HG03469 (cell line): ENCODE measurements around the gene CHRD.
"Not testable (repeated sequence)": the region's sequence is repeated elsewhere in the genome, so short reads cannot be mapped to it uniquely, and the experiment has no call there.

Source experiments
- ATAC-seq: cut with Tn5 transposase; IDR thresholded peaks from one replicate; pipeline ENCODE4 v1.9.1; 2021; ENCODE audit warnings: mild to moderate bottlenecking, moderate library complexity, moderate number of reproducible peaks; ENCODE audit not compliant: unreplicated experiment

The CHRD gene

DNA sequence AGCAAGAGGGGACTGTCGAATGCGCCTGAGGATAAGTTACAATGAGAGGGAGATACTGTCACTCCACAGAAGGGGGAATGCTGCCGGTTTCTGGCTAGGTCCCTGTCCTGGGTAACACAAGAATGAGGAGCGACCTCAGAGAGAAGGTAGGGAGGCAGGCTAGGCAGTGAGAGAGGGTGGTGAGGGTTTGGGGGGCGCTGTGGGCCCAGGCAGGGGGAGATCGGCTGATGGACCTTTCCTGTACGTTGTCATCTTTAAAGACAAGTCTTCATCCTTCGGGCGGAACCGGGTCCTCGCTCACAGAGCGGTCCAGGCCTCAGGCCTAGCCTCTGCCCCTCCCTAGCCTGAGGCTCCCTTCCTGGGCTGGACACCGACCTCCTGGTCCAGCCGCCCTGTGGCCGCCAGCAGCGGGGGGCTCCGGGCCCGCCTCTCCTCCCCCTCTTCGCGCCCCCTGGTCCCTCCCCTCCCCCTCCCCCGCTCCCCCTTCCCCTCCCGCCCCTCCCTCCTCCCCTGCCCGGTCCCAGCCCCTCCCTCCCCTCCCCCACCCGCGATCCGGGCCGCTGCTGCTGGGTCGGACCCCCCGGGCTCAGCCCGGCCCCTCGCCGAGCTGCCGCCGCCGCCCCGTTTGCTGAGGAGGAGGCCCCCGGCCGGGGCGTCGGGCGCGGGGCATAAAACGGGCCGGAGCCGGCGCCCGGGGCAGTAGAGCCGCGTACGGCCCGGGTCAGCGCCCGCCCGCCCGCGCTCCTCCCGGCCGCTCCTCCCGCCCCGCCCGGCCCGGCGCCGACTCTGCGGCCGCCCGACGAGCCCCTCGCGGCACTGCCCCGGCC, at the start of gene CHRD:
Gene CHRD (plus strand): TSS at position 697 of the 827 bp plus-strand sequence. CDS start 265 bp downstream, outside the sequence.
- ATAC-seq, result no peak

DNA sequence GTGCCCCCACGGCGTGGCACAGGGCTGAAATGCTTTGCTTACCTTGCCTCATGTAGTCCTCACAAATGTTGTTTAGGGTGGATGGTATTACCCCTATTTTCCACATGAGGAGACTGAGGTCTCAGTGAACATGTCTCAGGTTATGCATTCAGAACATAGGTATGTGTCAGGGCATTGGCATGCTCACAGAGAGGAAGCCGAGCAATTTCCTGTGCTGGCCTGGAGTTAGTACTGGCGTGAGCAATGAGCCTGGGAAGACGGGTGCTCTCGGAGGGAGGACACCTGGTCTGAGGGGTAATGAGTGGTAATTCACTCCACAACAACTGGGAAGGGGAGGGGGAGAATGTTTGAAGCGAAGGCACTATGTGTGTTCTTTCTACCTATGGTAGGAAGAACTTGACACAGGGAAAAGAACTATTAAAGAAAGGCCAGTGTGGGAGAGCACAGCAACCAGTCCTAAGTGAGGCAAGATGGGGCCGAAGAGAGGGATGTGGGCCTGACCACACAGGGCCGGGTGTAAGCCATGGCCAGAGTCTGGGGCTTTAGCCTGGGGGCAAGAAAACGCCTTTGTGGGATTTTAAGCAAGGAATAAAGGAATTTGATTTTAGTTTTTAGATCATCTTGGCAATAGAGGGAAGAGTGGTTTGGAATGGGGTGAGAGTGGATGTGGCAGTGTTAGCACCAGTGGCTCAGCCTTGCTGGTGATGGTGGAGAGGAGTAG, 47.3 kb upstream of the CHRD start:
- no peak for ATAC-seq

DNA sequence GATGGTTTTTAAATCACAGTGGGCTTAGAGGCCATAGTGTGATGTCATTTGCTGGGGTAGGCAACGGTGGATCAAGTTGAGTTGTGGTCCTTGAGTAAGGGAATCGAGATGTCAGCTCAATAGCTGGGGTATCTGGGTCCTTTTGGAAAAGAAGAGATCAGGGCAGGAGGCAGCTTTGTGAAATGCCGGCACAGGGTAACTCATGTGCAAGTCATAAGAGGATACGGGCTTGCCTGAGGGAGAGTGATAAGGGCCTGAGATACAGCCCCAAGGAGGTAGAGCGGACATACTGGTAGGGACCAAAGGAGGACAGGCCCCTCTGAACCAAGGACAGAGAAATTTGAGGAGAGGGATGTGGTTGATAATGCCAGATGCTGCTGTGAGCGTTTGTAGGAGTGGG, 46.7 kb upstream of the CHRD start:
- no peak for ATAC-seq

DNA sequence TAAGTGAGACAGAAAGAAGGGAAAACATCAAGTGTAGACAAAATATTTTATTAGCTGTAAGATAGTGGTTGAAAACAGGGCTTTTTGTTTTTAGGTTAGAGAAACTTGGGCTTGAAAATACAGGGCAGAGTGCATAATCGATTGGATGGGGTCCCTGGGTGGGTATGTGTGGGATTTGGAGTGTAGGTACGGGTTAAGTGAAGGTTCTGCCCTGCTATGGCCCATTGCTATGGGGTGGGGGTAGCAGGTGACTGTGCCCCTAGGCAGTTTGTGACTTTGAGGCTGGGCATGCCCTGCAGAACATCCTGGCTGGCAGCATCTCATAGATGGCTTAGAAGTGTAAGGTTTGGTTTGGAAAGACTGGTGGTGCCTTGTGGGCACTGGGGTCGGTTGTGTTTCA, 46.2 kb upstream of the CHRD start:
- no peak for ATAC-seq

DNA sequence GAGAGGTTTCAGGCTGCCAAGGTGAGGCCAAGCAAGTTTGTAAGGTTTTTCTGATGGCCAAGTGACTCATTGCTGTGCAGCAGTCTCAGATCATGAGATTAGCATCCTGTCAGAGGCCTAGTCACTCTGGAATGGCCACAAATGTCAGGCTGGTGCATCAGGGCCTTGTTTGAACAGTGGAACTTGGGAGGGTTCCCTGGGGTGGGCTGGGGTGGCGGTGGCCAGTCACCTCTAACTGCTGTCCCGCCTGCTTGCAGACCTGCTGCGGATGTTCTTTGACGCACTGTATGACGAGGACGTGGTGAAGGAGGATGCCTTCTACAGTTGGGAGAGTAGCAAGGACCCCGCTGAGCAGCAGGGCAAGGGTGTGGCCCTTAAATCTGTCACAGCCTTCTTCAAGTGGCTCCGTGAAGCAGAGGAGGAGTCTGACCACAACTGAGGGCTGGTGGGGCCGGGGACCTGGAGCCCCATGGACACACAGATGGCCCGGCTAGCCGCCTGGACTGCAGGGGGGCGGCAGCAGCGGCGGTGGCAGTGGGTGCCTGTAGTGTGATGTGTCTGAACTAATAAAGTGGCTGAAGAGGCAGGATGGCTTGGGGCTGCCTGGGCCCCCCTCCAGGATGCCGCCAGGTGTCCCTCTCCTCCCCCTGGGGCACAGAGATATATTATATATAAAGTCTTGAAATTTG, 45.2 kb upstream of the CHRD start:
- ATAC-seq, result no peak

DNA sequence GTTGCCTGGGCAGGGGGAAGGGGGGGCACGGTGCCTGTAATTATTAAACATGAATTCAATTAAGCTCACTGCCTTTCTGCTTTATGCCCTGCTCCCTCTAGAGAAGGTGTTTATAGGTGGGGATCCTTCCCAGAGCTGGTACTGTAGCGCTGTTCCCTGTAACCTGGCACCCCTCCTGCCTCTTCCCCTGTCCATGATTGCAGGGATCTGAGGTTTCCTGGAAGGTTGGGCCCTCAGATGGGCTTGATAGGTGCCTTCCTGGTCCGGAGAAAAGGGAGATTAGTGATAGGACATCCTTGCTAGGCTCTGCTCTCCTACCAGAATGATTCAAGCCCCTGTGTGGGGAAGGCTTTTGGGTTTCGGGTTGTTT, 44.6 kb upstream of the CHRD start:
- ATAC-seq, result no peak

DNA sequence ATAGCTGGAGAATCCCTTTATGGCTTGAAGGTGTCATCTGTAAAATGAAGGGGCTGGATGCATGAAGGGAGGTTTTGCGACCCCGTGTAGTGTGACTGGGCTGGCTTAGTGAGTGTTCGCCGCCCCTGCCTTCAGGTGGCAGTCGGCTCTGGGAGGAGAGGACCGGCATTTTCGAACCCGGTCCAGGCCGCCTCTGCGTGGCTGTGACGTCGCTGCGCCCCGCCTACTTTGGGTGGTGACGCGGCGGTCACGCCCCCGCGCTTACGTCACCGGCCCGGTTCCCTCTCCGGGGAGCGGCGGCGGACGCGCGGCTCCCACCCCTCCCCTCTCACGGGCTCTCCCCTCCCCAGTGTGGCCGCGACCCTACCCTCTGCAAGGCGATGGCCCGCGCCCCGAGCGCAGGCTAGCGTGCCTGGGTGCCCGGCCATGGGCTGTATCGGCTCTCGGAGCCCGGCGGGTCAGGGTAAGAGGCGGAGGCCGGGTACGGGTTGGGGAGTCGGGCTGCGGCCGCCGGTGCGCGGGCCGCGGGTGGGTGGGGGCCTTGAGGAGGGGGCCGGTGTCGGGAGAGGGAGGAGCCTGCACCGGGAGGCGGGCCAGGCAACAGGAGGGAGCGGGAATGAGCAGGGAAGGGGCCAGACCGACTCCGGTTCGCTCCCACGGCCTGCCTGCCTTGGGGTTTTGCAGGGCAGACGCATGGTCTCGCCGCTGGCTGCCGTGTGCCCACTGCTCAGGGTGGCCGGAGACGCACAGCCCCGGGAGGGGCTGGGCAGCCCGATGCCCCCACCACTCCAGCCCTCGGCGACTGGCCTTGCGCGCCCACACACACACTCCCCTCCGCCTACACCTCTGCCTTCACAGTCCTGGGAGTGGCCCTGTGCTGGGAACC, 44.0 kb upstream of the CHRD start:
- no peak for ATAC-seq

DNA sequence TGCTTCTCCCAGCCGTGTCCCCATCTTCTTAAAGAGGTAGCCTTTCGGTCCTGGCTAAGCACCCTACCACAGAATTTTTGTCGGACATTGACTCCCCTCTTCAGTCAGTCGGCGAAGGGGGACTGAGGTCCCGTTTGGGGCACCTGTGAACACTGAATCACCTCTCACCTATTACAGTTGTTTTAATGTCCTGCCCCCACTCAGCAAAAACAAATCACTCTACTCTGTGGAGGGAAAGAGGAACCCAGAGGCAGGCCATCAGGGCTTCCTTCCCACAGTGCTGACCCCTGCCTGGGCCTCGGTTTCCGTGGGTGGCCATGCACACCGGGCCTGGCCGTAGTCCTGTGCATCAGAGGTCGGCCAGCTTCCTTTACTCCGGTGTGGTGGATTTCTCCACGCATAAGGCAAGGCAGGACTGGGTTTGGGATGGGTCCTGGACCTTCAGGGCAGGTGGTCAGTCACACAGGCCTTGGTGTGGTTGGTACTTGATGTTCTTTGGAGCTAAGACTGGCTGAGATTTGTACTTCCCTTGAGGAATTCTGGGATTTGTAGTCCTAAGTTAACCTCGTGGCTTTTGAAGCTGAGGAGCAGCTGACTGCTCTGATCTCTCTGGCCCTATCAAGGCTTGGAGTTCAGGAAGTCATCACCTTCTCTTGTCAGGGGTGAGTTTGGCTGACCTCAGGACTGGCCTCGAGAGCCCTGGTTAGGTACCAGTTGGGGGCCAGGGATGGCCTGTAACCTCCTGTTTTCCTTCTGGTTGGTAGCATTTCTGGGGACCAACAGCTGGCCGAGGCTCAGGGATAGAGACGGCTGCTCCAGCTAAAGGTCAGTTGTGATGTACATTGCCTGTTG, 43.1 kb upstream of the CHRD start:
- no peak for ATAC-seq

DNA sequence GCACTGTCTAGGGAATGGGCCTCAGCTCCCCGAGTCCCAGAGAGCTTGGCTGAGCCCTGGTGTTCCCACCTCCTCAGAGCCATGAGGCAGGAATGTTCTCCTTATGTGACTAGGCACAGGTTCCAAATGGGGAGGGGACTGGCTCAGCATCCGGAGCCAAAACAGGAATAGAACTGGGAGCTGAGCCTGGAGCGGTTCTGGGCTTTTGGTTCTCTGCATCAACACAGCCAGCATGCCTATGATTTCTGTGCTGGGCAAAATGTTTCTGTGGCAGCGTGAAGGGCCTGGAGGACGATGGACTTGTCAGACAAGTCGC, 42.5 kb upstream of the CHRD start, which contains the start of gene FAM131A:
Gene FAM131A (plus strand): TSS at position 202 of the 316 bp plus-strand sequence. CDS start 31 bp downstream, at position 233.
- no peak for ATAC-seq

DNA sequence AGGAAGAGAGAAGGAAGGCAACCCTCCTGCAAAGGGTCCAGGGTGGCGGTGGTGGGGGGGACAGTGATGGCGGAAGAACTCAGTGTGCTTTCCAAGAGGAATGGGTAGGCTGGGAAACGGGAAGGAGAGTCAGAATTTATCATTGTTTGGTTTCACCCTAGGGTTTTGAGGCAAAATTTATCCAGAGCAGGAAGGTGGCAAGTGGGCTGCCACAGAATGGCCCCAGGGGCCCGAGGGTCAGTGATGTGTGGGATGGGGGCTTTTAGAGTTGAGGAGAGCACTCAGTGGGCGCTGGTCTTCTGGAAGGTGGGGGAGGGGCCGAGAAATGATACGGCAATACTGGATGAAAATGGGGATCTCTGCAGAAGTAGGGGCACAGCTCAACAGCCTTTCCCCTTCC, 41.9 kb upstream of the CHRD start:
- no peak for ATAC-seq

DNA sequence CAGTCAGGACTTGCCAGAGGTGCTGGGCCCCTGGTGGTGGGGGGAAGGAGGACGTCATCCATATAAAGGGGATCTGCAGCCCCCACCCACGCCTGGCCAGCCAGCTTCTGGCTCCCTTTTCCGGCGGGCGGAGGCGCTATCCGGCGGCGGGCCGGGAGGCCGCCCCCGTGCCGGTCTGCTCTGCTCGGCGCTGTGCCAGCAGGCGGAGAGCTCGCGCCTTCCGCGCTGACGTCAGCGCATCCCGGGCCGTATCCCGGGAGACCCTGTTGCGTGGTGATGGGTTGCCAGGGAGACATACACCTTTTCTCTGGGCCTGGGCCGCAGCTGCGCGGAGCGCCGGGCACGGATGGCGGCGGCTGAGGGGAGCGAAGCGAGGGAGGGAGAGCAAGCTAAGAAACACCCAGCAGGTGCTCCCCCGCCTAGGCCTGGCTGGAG, 41.3 kb upstream of the CHRD start:
- ATAC-seq, result no peak

DNA sequence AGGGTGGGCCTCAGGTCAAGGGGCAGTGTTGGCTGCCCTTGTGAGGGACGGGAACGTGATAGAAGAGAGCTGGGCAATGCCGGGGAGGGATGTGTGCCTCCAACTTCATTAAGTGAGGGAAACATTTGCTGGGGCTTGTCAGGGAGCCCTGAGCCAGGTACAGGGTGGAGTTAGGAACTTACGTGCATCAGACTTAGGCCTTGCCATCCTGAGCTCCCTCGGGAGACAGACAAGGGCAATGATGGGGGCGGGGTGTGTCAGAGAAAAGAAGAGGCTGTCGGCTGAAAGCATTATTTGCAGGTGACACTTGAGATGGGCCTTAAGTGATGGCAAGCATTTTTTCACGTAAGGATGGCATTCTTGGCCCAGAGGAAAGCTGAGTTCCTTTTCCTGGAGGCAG, 40.9 kb upstream of the CHRD start:
- no peak for ATAC-seq

DNA sequence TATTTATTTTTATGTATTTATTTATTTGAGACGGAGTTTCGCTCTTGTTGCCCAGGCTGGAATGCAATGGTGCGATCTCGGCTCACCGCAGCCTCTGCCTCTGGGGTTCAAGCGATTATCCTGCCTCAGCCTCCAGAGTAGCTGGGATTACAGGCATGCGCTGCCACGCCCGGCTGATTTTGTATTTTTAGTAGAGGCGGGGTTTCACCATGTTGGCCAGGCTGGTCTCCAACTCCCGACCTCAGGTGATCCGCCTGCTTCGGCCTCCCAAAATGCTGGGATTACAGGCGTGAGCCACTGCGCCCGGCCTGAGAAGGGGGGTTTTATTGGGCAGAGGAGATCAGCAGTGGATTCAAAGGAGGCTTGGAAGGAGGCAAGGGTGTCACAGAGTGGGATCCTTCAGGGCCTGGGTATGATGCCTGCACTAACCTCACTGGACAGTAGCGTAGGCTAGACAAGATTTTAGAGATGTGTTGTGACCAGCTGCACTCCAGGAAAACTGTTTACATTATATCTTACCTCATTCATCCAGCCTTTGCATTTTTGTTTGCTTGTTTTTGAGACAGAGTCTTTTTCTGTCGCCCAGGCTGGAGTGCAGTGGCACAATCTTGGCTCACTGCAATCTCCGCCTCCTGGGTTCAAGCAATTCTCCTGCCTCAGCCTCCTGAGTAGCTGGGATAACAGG, 40.3 kb upstream of the CHRD start:
- ATAC-seq, result not testable (repeated sequence)

DNA sequence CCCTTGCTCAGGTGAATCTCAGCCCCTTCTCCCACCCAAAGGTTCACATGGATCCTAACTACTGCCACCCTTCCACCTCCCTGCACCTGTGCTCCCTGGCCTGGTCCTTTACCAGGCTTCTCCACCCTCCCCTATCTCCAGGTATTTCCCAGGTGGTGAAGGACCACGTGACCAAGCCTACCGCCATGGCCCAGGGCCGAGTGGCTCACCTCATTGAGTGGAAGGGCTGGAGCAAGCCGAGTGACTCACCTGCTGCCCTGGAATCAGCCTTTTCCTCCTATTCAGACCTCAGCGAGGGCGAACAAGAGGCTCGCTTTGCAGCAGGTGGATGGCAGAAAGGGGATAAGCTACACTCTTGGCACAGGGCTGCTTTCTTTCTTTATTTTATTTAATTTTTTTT, 37.9 kb upstream of the CHRD start:
- no peak for ATAC-seq

DNA sequence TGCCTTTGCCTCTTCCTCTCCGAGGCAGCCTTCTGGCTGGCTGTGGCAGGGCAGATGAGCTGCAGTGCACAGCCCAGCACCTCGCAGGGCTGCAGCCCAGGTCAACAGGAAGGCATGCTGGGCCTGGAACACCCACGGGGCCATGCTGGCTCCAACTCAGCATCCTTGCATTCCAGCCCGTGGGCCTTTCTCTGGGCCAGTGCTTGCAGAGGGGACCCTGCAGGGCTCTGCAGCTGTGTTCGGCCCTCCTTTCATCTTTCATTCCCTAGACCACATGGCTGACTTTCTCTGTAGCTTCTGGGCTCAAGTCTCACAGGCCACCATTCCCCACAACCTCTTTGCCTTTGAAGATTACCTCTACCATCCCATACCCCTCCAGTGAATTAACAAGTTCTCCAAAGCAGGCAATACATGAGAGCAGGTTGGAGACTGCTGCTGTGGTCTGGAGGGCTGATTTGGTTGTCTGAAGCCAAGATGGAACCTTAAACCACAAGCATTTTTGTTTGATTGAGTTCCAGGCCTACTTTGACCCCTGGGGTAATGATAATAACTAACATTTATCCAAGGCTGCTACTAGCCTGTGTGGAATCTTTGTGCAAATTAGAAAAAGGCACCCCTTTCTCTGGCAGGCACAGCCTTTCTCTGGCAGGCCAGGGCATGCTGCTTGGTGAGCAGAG, 36.5 kb upstream of the CHRD start:
- ATAC-seq, result no peak

DNA sequence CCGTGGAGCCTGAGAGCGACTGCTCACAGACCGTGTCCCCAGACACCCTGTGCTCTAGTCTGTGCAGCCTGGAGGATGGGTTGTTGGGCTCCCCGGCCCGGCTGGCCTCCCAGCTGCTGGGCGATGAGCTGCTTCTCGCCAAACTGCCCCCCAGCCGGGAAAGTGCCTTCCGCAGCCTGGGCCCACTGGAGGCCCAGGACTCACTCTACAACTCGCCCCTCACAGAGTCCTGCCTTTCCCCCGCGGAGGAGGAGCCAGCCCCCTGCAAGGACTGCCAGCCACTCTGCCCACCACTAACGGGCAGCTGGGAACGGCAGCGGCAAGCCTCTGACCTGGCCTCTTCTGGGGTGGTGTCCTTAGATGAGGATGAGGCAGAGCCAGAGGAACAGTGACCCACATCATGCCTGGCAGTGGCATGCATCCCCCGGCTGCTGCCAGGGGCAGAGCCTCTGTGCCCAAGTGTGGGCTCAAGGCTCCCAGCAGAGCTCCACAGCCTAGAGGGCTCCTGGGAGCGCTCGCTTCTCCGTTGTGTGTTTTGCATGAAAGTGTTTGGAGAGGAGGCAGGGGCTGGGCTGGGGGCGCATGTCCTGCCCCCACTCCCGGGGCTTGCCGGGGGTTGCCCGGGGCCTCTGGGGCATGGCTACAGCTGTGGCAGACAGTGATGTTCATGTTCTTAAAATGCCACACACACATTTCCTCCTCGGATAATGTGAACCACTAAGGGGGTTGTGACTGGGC, 35.1 kb upstream of the CHRD start:
- no peak for ATAC-seq

DNA sequence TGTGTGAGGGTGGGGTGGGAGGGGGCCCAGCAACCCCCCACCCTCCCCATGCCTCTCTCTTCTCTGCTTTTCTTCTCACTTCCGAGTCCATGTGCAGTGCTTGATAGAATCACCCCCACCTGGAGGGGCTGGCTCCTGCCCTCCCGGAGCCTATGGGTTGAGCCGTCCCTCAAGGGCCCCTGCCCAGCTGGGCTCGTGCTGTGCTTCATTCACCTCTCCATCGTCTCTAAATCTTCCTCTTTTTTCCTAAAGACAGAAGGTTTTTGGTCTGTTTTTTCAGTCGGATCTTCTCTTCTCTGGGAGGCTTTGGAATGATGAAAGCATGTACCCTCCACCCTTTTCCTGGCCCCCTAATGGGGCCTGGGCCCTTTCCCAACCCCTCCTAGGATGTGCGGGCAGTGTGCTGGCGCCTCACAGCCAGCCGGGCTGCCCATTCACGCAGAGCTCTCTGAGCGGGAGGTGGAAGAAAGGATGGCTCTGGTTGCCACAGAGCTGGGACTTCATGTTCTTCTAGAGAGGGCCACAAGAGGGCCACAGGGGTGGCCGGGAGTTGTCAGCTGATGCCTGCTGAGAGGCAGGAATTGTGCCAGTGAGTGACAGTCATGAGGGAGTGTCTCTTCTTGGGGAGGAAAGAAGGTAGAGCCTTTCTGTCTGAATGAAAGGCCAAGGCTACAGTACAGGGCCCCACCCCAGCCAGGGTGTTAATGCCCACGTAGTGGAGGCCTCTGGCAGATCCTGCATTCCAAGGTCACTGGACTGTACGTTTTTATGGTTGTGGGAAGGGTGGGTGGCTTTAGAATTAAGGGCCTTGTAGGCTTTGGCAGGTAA, 34.3 kb upstream of the CHRD start:
- no peak for ATAC-seq
